ENCODE results near the gene RASSF8. TPM values are rescaled to one million over a fixed set of nuclear protein-coding genes. Genes with fewer than 3 reads are reported as not detected.

RASSF8 gene
- total RNA-seq, 1 experiment from 2014 or later, result 41.2 TPM

DNA sequence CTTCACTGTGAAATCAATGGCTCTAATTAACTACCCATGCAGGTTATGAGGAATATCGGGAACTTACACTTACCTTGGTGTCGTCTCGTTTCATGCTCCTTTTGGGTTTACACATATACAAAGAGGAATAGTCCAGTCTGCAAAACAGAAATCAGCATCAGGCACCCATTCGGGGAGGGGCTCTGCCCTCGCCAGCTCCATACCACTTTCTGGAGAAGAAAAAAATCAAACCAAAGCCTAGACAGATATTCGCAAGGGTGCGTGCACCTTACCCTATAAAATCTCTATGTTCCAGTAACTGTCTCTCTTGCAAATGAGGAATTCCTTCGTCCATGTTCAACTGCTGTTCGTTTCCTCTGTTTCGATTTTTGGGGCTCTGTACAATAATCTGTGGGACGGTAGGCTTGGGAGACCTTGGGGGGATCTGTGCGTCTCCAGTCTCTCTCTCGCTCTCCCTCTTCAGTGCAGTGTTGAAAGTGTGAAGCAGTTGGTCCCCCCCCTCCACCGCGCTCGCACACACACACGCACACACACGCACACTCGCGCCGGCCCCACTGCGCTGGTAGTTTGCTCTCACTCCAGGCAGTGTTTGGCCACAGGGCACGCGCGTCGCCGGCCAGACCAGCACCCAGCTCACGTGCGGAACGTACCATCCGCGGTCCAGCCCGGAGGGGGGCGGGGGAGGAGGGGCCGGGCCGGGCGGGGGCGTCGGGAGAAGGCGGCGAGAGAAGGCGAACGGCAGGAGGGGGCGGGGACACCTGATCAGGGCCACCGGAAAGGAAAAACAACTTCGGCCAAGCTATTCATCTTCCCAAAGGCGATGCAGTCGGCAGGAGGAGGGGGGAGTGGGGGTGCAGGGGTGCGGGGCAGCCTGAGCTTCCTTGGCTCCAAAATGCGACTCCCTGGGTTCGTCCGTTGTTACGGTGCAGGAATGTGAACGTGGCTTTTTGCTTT is 166.2 kb downstream of the RASSF8 start, which contains the start of gene BHLHE41:
Gene BHLHE41, minus strand, starts transcription at position 592 of the 954 bp plus-strand sequence. Its CDS starts 258 bp downstream, at position 334.
- peak; percentile 77 for DNase-seq (ENCODE audit: low read depth)

DNA sequence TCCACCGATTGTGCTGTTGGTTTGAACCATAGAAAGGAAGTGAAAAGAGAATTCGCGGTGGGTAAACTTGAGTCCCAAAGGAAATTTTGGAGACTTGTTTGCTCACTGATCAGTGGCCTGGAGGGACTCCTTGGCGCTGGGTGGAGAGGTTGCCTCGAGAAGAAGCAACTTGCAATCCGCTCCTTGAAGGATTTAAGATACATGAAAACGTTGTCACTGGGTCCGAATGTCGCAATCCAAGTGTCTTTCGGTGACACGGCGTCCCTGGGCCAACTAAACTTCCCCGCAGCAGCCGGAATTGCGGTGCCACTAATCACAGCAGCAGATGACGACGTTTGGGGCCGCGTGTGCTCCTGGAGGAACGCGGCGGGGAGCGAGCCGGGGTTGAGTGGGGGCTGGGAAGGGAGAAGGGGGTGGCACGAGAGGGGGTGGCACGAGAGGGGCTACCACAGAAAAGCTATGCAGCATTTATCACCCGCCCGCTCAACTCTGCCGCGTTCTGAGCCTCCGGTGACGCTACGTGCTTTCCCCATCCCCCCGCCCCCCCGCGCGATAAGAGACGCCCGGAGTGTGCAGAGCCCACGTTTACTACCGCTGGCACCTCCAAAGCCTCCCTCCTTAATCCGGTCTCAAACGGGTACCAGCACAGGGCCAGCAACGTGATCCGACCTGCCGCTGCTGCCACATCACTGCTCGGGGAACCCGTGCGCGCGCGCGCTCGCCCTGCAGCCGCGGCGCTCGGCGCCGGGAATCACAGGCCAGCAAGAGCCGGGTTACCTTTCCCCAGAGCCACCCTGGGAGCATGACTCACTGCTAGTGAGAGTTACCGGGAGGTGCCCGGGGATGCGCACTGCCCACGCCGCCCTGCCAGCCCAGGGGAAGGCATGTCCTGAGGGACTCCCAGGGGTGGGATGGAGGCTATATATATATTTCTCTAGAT is 167.2 kb downstream of the RASSF8 start:
- peak; percentile 93 for DNase-seq (ENCODE audit: low read depth)

DNA sequence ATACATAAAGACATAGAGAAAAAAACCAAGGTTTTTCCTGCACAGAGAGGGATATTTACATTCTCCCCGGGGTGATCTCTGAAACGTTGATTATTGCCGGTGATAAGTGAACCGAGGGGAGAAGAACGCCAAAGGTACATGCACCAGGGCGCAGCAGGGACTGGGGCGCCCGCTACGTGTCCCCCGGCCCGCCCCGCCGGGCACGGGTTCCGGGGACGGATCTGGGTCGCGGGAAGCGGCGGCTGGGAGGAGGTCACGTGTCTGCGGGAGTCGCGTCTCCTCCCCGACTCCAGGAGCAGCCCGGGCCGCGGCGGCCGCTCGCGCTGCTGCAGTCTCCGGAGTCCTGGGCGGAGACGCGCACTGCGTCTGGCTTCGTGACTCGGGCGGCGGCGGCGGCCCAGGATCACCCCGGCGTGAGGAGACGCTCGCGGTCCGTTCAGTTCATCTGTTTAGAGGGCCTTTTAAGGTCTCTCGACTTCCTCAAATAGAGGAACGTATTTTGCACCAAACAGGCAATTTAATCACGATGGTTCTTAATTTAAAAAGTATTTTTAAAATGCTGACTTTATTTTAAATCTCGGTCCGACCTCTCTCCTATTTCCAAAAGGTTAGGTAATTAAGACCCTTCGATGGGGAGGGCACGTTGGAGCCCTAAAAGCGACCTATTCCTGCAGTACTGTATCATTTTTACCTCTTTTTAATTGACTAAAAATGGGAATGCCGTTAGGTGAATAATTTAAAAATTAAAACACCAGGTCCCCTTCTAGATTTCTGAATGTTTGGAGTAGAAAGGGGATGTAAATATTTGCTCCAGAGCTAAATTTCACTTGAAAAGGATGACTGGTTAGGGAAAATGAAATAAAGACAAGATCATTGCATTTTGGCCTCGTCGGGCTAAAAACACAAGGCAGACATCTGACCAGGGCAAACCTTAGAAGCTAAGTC is 168.1 kb downstream of the RASSF8 start:
- peak; percentile 87 for DNase-seq (ENCODE audit: low read depth)

DNA sequence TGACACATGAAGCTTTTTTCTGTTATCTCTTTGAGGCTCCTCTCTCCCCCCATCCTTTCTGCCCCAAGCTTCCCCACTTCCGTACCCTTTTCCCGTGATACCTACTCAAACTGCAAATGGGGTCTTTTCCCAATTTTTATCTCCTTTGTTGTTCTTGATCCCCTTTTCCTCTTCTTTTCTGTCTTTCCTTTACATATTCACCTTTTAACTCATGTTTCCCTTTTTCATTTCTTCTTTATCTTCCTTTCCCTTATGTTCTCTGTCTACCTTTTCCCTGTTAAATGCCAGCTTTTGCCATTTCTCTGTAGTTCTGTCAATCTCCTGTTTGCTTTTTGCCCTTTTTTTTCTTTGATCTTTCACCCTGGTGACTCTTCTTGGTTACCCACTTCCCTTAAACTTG is 168.9 kb downstream of the RASSF8 start:
- no peak for DNase-seq (ENCODE audit: low read depth)

DNA sequence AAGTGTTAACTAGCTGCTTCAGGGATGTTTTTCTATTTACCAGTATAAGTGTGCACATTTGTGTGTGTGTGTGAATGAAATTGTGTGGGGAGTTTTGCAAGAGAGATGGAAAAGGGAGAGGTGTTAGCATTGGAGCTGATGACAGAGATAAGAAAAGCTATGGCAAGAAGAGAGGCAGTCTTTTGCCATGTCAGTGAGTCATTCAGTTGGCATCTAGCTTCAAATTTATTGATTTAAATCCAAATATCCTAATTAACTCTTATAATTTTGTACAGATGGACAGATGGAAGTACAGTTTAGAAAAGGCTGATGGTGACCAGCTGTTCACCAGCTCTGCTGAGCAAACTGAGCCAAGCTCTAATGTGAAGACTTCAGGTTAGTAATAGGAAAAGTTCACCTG is 169.7 kb downstream of the RASSF8 start:
- peak; percentile 27 for DNase-seq (ENCODE audit: low read depth)

Other genes with a start within 250 kb of the RASSF8 start
- gene BHLHE41, start 166.4 kb downstream of the RASSF8 start, total RNA-seq (2014; rRNA removed; shearing (Covaris generic)), result 5.0 and 7.4 TPM in 2 replicates
- 2.5 and 4.1 TPM in 2 replicates for gene SSPN, start 236.9 kb downstream of the RASSF8 start, total RNA-seq (2014; rRNA removed; shearing (Covaris generic))